Activated CD4-positive, alpha-beta T cell treated with anti-CD3 and anti-CD28 coated beads, Interleukin-2, Interleukin-6, amounts not matched to agents 100 ng/mL and 50 ng/mL, durations not matched to agents 16 hours and 8 hours (primary cell): ENCODE results near the gene EVA1A.

Source experiments
- DNase-seq: peaks from one replicate; pipeline ENCODE4 v3.0.0-alpha.2; 2020

EVA1A gene

DNA sequence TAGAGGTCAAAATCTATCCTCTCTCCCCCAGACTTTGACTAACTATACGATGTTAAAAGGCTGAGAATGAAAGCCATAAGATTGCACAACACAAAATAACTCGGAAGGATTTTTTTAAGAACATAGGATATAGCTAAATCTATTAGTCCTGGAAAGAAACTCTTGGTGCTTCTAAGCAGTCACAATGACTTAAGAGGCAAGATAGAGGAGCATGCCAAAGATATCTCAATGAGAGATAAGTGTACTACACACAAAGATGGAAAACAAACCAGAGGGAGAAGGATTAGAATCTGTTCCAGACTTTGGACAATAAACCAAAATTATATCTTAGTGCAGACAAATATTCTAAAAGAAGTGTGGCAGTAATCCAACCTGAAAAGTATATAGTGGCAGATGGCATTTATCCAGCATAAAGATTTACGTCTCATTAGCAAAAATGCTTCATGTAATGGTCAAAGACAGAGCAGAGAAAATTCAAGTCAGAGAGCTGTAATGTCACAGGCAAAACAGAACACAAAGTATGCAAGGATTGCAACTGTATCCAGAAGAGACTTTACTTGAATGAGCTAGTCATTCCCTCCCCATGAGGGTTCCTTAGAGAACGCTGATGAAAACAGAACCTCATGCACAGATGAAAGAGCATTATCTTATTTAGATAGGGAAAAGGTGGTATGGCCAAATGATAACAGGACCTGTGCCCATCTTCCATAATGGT, 28.8 kb upstream of the EVA1A start:
- no peak for DNase-seq

DNA sequence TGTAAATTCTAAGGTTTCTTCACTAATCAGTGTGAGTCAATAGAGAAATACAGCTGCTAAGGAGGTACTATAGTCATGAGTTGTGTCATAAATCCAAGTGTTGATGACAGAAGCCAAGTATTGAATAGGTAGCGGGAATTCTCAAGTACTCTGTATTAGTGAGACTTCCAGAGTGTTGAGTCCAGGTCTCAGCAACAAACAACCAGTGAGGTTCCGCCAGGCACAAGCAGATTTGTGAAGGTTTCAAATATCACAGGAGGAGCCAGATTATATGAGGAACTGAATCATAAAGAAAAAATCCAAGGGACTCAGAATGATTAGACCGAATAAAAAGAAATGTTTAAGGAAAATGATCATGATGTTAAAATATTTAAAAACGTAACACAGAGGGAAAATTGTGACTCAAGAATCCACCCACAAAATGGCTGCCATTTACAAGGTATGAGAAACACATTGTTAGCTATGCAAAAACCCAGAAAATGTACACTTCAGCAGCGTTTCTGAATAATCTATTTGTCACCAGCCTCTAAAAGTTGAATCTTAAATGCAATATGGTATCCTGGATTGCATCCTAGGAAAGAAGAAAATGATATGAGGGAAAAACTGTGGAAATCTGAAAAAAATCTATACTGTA, 27.3 kb upstream of the EVA1A start:
- DNase-seq, result no peak

DNA sequence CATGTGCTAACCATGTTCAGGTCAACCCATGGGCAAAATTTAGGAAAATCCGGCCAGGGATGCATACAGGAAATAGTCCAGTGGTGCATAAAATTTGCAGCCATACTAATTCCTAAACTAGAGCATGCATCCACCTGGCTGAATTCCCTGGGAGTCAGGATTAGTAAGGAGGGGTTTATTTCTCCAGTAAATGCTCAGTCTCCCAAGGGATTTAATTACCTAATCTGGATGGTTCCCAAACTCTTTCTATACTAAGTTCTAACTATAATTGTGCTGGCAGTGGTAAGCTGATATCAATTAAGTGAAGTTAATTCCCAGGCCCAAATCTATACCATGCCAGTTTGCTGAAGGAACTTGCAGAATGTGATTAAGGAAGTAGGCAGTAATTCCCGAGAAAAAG, 26.2 kb upstream of the EVA1A start:
- DNase-seq, result no peak

DNA sequence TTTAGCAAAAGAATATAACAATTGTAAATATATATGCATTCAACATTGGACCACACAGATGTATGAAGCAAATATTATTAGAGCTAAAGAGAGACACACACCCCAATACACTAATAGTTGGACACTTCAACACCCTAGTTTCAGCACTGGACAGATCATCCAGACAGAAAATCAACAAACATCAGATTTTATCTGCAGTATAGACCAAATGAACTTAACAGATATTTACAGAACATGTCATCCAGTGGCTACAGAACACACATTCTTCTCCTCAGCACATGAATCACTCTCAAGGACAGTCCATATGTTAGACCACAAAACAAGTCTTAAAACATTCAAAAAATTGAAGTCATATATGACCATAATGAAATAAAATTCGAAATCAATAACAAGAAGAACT, 22.1 kb upstream of the EVA1A start:
- DNase-seq, result no peak

DNA sequence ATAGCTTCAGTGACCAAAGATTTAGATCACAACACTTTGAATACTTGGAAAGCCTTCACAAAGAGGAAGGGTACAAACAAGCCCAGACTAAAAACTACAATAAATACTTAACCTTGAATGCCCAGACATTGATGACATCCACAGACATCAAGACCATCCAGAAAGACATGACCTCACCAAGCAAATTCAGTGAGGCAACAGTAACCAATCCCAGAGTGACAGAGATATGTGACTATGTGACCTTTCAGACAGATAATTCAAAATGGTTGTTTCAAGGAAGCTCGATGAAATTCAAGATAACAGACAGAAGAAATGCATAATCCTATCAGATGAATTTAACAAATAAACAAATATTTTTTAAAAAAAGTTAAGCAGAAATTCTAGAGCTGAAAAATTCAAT, 19.9 kb upstream of the EVA1A start:
- DNase-seq, result no peak

DNA sequence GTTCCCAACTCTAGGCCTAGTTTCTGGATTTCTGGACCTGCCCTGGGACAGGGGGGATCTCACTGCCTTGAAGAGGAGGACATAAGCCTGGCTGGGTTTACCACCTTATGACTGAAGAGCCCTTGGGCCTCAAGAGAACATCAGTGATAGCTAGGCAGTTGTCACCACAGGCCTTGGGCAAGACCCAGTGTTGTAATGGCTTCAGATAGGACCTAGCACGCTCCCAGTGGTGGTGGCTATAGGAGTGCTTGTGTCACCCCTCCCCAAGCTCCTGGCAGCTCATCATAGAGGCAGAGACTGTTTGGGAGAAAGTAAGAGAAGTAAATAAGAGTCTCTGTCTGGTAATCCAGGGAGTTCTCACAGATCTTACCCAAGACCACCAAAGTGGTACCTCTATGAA, 19.4 kb upstream of the EVA1A start:
- no peak for DNase-seq

DNA sequence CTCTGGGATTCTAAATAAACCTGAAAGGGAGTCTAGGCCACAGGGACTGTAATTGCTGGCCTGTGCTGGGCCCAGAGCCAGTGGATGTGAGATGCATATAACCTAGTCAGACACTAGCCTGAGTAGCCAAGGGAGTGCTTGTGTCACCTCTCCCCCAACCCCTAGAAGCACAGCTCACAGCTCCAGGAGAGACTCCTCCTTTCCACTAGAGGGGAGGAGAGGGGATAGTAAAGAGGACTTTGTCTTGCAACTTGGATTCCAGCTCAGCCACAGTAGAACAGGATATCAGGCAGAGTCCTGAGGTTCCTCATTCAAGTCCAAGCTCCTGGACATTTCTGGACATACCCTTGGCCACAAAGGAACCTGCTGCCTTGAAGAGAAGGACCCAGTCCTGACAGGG, 18.4 kb upstream of the EVA1A start:
- DNase-seq, result no peak

DNA sequence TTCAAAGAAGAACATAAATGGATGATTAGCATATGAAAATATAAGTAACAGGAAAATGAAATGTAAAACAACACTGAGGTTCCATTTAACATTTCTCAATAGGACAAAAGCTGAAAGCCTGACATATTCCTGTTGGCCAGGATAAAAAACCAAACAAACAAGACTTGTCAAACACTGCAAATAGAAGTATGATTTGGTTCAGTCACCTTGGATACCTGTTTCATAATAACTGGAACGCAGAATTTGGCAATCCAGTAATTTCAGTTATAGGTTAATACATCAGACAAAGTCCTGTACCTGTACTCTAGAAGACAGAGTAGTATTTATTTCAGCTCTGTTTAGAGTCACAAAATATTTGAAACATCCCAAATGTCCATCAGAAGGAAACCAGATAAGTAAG, 16.5 kb upstream of the EVA1A start:
- no peak for DNase-seq

DNA sequence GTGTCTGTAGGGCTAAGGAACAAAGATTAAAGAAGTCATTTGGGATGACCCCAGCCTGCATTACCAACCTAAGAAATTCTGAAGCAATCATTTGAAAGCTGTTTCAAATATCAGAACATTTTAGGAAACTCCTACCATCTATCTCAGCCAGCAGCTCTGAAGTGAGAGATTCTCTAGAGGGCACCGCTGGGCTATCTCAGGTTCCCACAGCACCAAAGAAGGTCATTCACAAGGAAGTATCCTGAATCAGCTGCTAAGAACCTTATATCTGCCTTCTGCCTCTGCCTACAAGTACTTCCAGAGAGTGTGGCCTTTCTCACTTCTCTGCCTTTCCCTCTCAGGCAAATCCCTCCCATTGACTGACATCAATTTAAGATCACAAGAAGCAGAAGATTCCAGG, 13.4 kb upstream of the EVA1A start:
- no peak for DNase-seq

DNA sequence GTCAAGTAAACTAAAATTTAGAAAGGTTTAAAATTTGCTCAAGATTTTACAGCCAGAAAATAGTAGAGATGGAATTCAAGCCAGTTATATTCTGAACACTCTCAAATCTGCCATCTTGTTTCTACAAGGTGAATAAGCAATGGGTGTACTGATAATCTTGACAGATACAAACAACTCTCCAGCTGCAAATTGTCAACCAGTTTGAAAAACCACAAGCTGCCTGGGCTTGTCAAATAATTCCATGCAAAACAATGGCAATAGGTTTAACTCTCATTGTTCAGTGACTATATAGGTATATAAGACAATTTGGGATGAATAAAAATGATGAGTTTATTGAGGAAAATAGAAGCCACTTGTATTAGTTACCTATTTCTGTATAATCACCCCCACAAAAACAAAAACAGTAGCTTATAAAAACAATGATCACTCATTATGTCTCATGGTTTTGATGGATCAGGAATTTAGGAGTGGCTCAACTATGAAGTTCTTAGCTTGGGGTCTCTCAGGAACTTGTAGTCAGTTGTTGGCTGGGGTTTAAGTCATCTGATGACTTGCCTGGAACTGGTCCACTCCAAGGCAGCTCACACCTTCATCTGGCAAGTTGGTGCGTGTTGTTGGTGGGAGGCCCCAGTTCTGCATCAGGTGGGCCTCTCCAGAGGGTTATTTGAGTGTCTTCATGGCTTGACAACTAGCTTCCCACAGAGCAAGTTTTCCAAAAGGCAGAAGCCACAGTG, 12.6 kb upstream of the EVA1A start:
- DNase-seq, result no peak

DNA sequence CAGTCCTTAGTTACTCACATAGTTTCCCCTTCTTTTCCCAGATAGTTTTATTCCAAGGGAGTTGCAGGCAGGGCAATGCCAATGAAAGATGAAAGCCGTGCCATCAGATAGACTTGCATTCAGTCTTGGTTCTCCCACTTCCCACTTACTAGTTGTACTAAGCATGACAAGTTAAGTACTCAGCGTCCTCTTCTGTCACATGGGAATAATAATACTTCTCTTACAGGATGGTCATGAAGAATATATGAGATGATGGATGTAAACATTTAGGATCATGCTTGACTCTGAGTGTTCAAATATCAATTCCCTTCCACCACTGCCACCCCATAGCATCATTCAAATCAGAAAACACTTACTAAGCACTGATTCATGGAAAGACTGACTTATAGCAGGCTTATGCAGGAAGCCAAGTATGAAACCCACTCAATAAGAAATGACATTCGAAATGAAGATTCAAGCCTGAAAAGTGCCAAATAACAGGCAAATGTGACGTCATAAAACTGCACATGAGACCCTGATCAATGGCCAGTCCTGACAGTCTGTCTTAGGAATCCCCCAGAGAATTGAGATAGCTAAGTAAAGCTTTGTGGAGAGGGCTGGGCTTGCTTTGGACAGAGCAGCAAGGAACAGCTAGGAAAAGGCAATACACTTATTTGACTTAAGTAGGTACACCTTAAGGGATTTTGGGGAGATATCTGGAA, 11.1 kb upstream of the EVA1A start:
- DNase-seq, result no peak

DNA sequence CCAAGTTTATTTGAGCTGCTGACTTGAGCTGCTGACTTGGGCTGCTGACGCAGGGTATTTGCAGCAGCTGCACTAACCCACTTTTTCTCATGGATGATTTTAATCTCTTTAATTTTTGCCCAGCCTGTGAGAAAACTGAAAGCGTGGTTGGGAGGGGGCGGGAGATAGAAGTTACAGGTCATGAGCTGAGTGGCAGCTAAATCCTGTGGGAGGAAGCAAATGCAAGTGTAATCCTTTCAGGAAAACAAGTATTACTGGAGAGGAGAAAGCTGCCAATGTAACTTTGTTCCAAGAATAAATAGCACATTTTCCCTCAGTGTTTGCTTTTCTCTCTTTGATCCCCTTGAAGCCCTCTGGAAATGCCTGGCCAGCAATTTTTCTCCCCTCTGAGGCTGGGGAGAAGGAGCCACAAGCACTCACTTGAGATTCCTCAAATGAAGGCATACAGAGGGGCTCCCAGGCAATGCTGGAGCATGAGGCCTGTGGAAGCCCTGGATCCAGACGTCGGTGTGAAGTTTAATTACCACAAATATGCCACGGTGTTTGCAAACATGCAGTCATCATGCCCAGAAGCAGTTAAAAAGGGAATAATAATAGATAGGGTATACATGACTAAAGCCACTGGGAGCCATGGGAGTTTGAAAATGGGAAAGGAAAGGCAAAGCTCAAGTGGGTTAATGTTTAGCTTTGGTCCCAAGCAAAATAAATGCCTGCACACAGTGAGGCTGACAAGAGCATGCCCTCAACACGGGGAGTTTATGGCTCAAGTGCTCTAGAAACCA, 10.4 kb upstream of the EVA1A start:
- DNase-seq, result no peak

DNA sequence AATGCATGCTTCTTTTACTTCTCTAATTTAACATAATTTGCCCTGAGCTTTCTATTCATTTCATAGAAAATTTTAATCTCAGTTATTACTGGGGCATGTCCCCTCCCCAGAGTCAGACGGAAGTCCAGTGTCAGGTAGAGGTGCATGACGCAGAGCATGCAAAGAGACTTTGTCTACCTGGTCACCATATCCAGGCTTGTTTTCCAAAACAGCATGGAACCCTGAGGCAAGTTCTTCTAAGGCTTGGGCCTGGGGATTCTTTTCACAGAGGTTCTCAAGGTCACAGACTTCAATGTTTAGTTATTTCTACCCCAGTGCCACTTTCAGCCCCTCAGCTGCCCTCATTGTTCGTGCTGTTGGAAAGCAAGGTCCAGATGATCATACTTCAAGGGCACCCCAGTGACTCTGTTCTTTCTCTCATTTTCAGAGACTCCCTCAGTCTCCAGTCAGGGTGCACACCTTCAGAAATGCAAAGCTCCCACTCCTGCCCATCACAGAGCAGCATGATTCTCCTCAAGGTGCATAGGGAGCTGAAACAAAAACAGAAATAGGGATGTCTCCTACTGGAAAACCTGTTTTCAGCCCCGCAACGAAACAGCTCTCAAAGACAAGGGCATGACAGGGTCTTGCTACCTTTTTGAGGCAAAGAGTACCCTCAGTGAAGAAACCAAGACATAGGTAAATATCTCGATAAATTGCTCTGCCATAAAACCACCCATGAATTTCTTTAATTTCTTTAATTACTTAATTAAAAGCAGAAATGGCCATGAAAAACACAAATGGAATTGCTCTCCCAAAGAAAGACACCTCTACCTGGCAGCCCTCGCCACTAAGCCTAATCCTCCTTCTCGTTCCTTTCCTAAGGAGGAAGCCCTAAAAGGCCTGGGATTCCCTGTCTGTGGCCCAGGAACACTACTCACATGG, 9.5 kb upstream of the EVA1A start:
- DNase-seq, result no peak

DNA sequence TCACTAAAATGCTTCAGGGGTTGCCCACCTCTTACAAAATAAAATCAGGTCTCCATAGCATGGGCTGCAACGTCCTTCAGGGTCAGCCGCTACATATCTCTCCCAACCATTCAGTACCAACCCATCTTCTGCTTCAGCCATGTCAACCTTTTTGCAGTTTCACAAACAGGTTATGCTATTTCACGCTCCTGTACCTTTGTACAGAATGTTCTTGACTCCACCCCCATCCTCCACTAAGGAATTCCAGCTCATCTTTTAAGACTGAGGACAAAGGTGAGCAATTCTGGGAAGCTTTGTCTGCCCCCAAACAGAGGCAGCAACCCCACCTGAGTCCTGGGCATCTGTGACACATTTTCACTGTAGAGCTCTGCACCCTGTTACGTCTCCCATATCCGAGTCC, 8.8 kb upstream of the EVA1A start:
- DNase-seq, result no peak

DNA sequence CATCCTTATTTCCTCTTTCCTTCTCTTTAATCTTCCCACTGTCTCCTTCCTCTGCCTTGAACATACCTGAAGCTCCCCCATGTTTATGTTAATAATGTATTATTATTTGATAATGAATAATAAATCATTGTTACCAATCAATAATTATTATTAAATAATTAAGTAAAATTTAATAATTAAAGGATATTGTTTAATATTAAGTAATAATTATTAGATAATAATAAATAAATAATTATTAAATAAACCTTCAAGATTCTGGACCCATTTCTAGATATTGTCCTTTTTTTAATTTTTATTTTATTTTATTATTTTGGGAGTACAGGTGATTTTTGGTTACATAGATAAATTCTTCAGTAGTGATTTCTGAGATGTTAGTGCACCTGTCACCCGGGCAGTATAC, 7.4 kb upstream of the EVA1A start:
- no peak for DNase-seq

DNA sequence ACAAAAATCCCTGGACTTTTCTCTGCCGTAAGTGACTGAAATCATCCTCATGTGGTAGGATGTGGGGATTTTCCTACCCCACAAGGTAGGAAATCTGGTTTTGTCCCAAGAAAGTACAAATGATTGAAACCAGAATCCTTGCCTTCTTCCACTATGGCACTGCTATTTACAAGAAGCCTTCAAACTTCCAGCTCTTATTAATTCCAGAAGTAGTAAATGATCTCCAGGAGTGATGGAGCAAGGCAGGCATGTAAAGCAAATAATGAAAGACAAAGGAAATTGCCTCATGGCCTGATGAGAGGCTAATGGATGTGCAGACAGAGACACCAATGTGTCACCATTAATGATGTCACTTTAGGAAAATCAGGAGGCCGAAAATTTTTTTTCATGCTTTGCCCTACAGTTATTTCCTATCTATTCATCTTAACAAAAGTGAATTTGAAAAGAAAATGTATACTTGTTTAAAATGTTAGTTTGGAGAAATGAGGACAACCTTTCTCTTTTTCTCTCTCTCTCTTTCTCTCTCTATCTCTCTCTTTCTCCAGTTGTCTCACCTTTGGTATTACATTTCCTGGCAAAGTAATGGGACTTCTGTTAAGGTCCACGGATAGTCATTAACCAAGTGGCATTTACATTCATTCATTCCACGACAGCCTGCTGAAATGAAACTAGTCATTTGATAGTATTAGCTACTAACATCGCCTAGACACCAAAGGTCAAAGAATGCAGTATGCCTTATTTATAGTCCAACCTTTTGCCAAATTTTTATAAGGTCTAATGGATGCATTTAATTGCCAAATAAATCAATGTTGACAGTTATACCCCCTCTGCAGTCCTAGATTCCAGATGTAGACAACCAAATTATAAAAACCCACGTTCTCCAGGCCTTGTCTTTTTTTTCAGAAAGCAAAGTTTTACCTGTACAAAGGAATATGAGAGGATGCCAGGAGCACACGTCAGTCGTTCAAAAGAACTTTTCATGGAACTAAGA, 5.0 kb upstream of the EVA1A start:
- no peak for DNase-seq

DNA sequence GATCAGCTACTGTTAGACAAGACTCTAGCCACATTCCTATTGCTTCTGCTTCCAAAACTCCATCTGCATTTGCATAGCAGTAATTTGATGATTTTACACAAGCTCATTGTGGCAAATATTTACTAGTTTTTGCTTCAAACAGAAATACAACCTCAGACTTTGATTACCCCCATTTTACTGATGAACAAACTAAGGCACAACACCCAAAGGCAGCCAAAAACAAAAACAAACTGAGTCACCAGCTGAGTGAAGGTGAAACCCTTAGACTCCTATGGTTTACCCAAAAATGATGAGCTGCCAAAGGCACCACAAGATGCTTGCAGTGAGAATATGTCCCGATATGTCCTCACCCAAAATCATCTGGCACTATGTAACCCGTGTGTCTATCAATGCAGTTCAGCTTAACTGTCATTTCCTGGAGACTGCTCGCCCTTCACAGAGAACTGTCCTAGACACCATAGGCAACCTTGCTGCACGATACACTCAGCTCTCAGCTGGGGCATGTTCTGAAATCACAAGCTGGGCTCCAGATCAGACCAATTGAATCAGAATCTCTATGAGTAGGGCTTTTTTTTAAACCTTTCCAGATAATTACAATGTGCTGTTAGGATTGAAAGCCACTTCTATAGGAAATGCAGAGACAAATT, 4.1 kb upstream of the EVA1A start:
- DNase-seq, result peak; percentile 32

DNA sequence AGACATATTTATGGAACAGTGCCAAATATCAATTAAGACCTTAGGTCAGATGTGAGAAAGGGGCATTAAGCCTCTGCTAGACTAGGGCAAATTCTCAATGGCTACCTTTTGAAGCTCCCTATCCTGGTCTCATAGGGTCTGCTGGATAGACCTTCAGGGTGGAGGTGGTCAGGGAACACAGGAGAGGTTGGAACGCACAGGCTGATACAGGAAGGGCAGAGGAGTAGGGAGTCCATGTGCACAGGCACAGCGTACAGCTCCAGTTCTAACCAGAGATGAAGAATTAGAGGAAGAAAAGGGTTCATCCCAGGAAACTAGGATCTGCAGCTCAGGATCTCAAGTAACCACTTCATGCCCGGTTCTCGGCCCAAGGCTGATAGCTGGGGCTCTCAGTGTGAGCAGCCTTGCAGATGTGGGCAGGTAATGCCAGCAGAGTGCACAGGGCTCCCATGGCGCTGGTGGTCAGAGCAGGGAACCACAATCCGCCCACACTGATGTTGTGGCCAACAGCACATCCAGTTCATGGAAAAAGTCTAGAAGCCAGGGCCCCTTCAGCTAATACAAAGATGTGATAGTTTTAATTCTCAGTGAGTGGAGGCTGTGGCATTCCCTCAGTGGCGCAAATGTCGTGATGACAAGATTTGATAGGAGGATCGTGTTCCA, 3.4 kb upstream of the EVA1A start:
- peak; percentile 33 for DNase-seq

DNA sequence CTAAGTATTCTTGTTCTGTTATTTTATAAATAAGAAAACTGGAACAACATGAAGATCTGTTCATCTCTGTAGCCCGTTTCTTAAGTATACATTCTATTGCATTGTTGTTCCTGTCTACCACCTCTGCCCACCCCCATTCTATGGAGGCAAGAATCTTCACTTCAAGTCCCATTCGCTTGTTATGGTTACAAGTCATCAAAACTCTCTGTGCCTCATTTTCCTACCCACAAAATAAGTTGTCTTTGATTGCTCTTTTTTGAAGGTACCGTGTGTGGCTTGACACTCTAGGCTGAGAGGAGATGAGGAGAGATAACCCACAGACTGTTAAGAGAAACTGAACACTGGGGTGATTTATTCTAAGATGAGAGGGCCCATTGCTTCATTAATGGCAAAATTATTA, 2.9 kb upstream of the EVA1A start:
- peak; percentile 18 for DNase-seq
